GM13976 (cell line): Measurements from ENCODE around the gene PLBD2.

Source experiments
- DNase-seq: peaks from one replicate; pipeline ENCODE4 v3.0.0; 2012; ENCODE audit warnings: low spot score
- CTCF ChIP-seq: IDR thresholded peaks from 2 replicates; pipeline ENCODE4 v1.5.1; 2012; ENCODE audit warnings: borderline replicate concordance, mild to moderate bottlenecking; ENCODE audit not compliant: insufficient read depth; ENCODE audit errors: extremely low read depth, missing control alignments, control extremely low read depth
- in situ Hi-C: fragments of 300-500 bp; cut with MboI; formaldehyde crosslinking; loops from one replicate; pipeline ENCODE4 v1.12.0; 2022; ENCODE audit warnings: low sequenced_read_pairs, mixed read lengths, inconsistent platforms; ENCODE audit not compliant: unreplicated experiment

PLBD2 gene

GRCh38 chr12:113397497-113398197 lies 39.3 kb downstream of the PLBD2 start:
- DNase-seq: no peak
- TF ChIP-seq CTCF: no peak
- in situ Hi-C loops: no loop called here

GRCh38 chr12:113398346-113399290 lies 40.2 kb downstream of the PLBD2 start:
- in situ Hi-C loops: no loop called here
- no peak for DNase-seq
- TF ChIP-seq CTCF: no peak

- no peak for DNase-seq
- in situ Hi-C loops: no loop called here
- no peak for TF ChIP-seq CTCF
These were observed 41.1 kb downstream of the PLBD2 start for GRCh38 chr12:113399490-113399889.

- DNase-seq: no peak
- in situ Hi-C loops: no loop called here
- no peak for TF ChIP-seq CTCF
These were observed 42.0 kb downstream of the PLBD2 start for GRCh38 chr12:113400362-113400761.

- DNase-seq: no peak
- in situ Hi-C loops: no loop called here
- TF ChIP-seq CTCF: no peak
These were observed 42.9 kb downstream of the PLBD2 start for GRCh38 chr12:113401066-113402000.

- TF ChIP-seq CTCF: no peak
- in situ Hi-C loops: no loop called here
- no peak for DNase-seq
These were observed 44.3 kb downstream of the PLBD2 start for GRCh38 chr12:113402586-113403260.
